SKM-1 (cell line): ENCODE measurements around the gene PDE1C.

Experiments used
- DNase-seq: peaks from one replicate; lab custom pipeline; 2025; ENCODE audit not compliant: unreplicated experiment; lab: John Stamatoyannopoulos, UW

Gene PDE1C

DNA sequence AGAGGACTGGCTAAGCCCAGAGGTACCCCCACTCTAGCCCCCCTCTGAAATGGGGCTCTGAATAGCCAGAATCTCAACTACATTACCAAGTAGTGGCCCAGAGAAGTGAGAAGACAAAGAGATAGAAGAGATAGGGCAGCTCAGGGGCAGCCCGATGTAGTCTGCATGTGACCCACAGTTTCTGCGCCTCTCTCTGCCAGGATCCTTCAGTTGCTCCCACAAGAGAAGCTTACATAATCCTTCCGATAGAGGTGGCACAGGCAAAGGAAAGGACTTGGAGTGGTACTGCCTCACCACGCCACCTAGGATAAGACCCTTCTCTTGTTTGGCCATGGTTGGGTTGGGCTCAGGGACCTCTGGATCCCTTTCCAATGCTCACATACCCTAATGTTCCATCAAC is 5.4 kb upstream of the PDE1C start:
- DNase-seq, result no peak

GRCh38 chr7:32074787-32075585 is 4.8 kb upstream of the PDE1C start:
- no peak for DNase-seq

DNA sequence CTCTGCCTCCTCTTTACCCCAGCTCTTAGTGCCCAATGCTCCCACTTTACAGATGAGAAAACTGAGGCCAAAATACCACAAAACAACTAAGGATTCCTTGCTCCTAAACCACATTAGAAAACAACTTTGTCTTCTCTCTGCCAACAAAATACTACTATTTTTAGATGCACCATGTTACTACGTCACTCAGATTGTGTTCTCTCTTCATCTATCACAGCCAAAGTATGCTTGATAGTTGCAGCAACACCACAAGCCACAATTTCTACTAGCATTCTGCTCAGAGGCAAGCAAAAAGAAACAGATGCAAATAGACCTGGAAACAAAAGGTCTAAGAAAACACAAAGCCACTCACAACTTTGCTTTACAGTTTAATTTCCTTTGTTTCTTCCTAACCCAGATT is 3.3 kb upstream of the PDE1C start:
- DNase-seq, result no peak

DNA sequence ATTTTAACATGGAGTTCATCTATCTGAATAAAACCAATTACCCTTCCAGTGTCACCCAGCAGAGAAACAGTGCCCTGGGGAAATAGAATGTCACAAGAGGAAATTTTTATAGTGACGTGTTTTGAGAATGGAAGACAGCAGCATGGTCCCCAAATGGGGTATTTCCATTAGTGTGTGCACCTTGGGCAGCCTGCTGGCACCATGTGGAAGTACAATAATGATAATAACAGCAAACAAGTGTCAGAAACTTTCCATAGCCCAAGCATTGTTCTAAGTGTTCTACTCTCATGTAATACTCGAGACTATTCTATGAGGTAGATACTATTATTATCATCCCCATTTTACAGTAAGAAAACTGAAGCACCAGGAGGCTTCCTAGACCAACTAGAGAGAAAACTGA is 2.2 kb upstream of the PDE1C start:
- DNase-seq, result no peak

DNA sequence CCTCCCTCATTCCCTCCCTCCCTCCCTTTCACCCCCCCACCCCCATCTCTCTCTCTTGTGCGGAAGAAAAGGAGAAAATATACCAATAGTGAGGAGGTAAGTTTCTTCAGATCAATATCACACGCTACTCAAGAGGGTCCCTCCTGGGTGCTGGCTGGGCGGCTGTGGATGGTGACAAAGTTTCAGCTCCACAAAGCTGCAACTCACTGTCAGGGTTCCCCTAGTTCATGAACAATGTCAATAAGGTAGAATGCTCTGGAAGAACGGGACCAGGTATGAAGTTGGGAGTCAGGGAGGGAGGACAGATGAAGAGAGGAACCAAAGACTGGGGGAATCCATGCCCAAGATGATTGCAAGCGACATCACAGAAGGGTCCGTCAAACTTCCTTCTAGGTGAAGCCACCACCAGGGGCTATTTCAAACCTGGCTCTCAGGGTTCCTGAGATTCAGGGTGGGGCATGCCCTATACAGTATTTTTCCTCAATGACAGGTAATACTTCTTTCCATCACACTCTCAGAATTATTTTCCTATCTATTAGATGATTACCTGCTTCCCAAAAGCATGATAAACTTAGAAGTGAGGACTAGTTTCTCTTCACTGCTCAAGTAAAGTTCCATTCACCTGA is 1.4 kb upstream of the PDE1C start:
- no peak for DNase-seq

DNA sequence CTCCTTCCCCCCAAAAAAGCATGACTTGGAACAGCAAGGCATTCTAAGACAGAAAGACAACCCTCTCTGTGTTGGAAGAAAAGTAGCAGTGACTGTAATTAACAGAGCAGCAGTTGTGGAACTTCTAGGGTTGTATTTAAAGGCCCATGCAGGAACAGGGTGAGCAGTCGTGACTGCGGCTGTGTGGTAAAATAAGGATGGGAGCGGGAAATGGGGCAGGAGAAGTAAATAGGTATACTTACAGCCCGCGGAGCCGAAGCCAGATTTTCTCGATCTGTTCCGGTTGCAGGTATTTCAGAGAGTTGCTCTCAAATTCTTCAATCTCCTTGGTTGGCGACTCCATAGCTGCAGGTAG is 179 bp downstream of the PDE1C start:
- no peak for DNase-seq

DNA sequence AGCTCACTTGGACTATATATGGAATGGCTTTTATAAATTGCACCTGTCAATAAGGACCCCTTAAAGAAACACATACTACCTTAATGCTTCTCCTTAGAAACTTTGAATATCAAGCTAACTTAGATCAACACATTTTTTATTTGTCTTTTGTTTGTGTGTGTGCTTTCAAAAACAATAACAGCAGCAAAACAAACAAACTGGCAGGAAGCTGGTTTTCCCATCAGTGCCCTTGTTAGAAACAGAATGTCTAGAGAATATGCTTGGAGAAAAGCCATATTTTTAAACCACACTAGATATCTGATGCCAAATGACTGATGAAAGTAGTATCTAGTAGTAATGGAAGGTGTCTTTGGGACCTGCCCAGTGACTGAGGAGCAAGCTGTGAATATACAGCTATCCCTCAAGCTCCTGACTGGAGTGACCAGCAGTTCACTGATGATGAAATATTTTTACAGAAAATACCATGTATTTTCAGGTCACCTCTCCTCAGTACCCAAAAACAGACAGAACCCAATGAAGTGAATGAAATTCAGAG is 1.0 kb downstream of the PDE1C start:
- no peak for DNase-seq

GRCh38 chr7:32068411-32069101 is 1.7 kb downstream of the PDE1C start:
- no peak for DNase-seq

- DNase-seq, result no peak
These were observed 3.8 kb downstream of the PDE1C start for GRCh38 chr7:32066441-32066840.

DNA sequence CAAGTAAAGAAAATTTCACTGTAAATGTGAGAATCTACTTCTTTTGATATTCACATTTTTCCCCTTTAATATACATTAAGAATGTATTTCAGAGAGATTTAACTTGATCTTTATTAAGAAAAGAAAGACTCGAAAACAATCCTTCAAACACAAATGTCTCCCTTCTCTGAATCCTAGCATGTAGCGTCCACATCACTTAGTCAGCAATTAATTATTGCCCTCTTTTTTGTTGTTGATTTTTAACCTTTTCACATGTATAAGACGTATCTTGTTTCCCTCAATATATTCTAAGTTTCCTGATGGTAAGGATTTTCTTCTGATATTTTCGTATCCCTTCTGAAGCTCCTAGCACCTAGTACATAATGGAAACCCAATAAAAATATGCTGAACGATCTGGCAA is 6.6 kb downstream of the PDE1C start:
- DNase-seq, result no peak

GRCh38 chr7:32062150-32062549 is 8.1 kb downstream of the PDE1C start:
- DNase-seq, result no peak

DNA sequence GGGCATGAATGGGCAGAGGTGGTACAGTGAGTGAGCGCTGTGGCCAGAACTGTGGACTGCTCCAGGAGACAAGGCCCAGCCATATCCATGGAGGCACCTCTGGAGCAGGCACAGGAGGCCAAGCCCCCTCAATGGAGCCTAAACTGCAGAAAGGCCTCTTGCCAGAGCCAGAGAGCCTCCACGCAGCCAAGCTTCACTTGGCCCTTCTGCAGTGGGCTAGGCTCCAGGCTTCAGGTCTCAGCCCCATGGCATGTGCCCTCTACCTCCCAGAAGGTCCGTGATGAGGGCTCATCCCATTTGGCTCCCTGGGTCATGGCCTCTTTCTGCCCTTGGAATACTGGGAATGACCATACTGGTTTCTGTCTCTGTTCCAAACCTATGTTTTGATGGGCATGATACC is 8.9 kb downstream of the PDE1C start:
- no peak for DNase-seq

- no peak for DNase-seq
These were observed 10.8 kb downstream of the PDE1C start for GRCh38 chr7:32059289-32060011.

- DNase-seq, result no peak
These were observed 12.2 kb downstream of the PDE1C start for GRCh38 chr7:32058002-32058401.

DNA sequence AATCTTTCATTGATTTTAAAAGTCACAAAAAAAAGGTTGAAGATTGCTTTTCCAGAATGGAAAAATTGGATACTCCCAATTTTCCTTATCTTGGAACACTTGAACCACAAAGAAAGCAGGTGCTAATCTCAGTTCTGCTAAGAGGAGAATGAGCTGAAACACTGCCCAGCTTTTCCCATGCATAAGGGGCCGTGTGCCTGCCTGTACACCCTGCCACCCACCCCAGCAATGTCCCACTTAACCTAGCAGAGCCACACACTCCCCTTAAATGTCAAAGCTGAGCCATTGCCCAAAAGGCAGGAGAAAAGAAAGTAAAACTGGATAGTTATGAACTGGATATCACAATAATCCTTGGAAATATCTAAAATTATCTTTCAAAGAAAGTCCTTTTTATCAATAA is 13.4 kb downstream of the PDE1C start:
- DNase-seq, result no peak

DNA sequence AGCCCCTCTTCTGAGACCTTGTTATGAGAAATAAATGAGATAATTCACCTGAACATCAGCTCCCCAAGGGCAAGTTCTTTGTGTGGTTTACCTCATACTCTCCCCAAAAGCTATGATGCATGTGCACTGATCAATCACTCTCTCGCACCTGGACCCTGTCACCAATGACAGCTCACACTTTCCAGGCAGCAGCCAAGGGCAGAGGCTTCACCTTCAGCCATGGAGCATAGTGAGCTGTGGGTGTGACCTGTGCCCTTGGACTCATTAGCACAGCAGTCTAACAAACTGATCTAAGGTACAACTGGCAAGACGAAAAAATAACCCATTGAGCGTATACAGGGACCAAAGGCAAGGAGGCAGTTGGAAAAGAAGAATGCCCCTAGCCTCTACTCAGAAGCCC is 17.0 kb downstream of the PDE1C start:
- DNase-seq, result no peak

GRCh38 chr7:32051128-32051527 is 19.1 kb downstream of the PDE1C start:
- no peak for DNase-seq

GRCh38 chr7:32049599-32049998 is 20.6 kb downstream of the PDE1C start:
- no peak for DNase-seq

GRCh38 chr7:32048970-32049491 is 21.2 kb downstream of the PDE1C start:
- DNase-seq, result no peak

- no peak for DNase-seq
These were observed 22.4 kb downstream of the PDE1C start for GRCh38 chr7:32047801-32048200.

GRCh38 chr7:32047075-32047474 is 23.1 kb downstream of the PDE1C start:
- DNase-seq, result no peak
